ENCODE measurements around the gene PROK1. TPM values are rescaled to one million over a fixed set of nuclear protein-coding genes. Genes with fewer than 3 reads are reported as not detected.

PROK1 gene
- total and polyA plus RNA-seq, 8 donors = 1.5 TPM; not detected in 7

DNA sequence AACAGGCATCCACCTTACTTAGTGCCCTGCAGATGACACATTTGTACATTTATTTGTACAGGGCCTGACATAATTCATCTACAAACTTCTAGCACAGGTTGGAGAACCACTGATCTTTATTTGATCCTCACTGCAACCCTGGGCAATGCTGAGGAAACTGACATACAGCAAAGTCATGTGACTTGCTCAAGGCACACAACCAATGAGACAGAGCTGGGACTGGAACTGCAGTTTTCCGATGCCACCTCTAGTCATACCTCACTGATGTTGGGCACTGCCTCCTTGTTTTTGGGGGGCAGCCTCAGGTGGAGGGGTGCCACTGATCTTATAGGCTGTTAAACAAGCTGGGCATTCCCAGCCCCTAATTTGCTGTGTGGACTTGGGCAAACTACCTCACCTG, 3.4 kb downstream of the PROK1 start:
- Histone ChIP-seq H3K27me3 (peaks cover 0 to 45% (median 9%) of the 10 kb centered on the region in 3 donors), H3K9me3 (no peaks in the 10 kb centered on the region), H3K36me3 (no peaks in the 10 kb centered on the region), H3K27ac (no peak overlapping the region), H3K4me1 (no peaks in the 10 kb centered on the region), H3K4me3 (no peak overlapping the region)
- DNase-seq = no peak
- intact Hi-C loops (cut with DNase I; ENCODE audit: low total_unique reads) = no loop called here
- WGBS, 5 donors = 64 to 91% (median 79%) methylated on average over 1 of the region's 1 CpG
- no peak for TF ChIP-seq EP300 (IDR thresholded peaks at IDR 0.05)

DNA sequence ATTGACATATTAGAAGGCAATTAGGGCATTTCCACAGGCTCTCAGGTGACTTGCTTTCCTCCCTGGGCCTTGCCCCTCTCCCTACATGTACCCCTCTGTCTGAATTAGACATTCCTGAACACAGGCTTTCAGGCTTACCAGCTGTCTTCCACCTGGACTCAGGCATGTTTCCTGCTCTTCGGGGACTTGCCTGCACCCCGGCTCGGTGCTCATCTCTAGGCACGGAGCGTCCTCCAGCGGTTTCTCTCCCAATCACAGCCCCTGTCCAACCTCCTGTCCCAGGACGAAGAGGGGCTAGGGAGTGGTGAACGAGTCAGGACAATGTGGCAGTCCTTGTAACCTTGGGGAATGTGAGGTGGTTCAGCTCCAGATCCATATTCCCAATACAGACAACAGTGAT, 4.2 kb downstream of the PROK1 start:
- no peaks in the 10 kb centered on the region for H3K9me3 ChIP-seq
- no peak for DNase-seq
- H3K4me1 ChIP-seq = no peaks in the 10 kb centered on the region
- intact Hi-C loops (cut with DNase I; ENCODE audit: low total_unique reads) = loop anchor here (5.0 kb wide), 1 partner anchor 258 kb away; no protein-coding TSS in a partner anchor
- no peaks in the 10 kb centered on the region for H3K36me3 ChIP-seq
- no peak overlapping the region for H3K4me3 ChIP-seq
- 64 to 74% (median 70%) methylated on average over 8 of the region's 8 CpGs for WGBS, 5 donors
- no peak overlapping the region for H3K27ac ChIP-seq
- peaks cover 0 to 37% (median 5%) of the 10 kb centered on the region in 3 donors for H3K27me3 ChIP-seq
- no peak for TF ChIP-seq EP300 (IDR thresholded peaks at IDR 0.05)
- TF ChIP-seq POLR2A (IDR thresholded peaks at IDR 0.05) = no peak
- TF ChIP-seq, protein P1, sequence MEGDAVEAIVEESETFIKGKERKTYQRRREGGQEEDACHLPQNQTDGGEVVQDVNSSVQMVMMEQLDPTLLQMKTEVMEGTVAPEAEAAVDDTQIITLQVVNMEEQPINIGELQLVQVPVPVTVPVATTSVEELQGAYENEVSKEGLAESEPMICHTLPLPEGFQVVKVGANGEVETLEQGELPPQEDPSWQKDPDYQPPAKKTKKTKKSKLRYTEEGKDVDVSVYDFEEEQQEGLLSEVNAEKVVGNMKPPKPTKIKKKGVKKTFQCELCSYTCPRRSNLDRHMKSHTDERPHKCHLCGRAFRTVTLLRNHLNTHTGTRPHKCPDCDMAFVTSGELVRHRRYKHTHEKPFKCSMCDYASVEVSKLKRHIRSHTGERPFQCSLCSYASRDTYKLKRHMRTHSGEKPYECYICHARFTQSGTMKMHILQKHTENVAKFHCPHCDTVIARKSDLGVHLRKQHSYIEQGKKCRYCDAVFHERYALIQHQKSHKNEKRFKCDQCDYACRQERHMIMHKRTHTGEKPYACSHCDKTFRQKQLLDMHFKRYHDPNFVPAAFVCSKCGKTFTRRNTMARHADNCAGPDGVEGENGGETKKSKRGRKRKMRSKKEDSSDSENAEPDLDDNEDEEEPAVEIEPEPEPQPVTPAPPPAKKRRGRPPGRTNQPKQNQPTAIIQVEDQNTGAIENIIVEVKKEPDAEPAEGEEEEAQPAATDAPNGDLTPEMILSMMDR (IDR thresholded peaks at IDR 0.05) = no peak
- TF ChIP-seq POLR2AphosphoS5 (IDR thresholded peaks at IDR 0.05) = no peak

DNA sequence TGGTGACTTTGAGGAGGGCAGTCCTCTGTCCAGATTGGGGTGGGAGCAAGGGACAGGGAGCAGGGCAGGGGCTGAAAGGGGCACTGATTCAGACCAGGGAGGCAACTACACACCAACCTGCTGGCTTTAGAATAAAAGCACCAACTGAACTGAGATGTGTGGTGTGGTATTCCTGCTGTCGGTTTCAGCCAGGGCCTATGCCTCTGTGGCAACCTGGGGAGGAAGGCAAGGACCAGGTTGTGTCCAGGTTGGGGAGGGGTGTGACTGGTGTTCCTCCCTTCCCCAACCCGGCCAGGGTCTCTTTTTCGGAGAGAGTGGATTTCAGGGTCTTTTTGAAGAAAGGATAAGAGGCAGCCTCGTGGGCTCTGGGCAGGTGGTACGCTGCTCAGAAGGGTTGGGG, 6.3 kb downstream of the PROK1 start:
- H3K9me3 ChIP-seq = no peaks in the 10 kb centered on the region
- no peak overlapping the region for H3K27ac ChIP-seq
- 77 to 90% (median 85%) methylated on average over 5 of the region's 5 CpGs for WGBS, 5 donors
- no peaks in the 10 kb centered on the region for H3K4me1 ChIP-seq
- intact Hi-C loops (cut with DNase I; ENCODE audit: low total_unique reads) = loop anchor here (5.0 kb wide), 1 partner anchor 260 kb away; no protein-coding TSS in a partner anchor
- H3K36me3 ChIP-seq = no peaks in the 10 kb centered on the region
- H3K4me3 ChIP-seq = no peak overlapping the region
- peaks cover 0 to 19% (median 0%) of the 10 kb centered on the region in 3 donors for H3K27me3 ChIP-seq
- TF ChIP-seq, protein P1 (IDR thresholded peaks at IDR 0.05) = no peak
- TF ChIP-seq POLR2AphosphoS5 (IDR thresholded peaks at IDR 0.05) (no peak), EP300 (IDR thresholded peaks at IDR 0.05) (no peak), POLR2A (IDR thresholded peaks at IDR 0.05) (no peak)
- DNase-seq = no peak

DNA sequence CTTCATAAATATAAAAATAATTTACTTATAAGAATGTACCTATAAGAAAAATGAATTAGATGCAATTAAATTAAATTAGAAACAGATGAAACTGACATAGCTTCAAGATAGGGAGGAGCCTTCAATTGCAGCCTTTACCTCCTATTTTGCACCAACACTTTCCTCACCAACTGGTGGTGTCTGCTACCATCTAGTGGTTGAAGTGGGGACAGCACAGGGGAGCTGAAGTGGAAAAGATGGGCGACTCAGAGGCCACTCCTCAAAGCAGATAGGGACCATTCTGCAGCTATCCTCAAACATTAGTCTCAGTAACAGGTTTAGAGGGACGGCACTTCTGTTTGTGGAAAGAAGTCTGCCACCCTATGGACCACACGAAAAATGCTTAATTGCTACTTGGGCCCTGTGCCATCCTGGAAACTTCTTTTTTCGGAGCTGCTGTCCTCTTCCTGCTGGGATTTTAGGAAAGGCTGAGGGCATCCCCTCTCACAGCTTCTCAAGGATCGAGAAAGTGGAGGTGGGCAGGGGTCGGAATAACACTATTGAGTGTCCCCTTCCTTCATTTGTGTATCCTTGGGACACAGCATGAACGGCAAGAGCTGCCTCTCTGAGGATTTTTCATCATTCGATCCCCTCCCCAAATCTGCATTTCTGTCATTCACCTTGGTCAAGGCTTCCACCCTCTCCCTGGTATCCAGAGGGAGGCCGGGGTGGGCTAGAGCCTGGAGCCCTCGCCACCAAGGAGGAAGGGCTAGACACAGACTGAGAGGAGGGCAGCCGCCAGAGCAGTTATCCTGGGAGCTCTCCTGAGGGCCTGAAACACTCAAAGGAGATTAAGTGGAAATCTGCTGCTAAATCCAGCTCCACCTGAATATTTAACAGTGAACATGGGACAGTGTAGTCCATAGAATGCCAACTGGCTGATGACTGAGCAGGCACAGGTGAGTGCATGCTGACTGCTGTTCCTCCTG, 9.6 kb downstream of the PROK1 start:
- intact Hi-C loops (cut with DNase I; ENCODE audit: low total_unique reads) = loop anchor here (10.0 kb wide), 1 partner anchor 146 kb away; no protein-coding TSS in a partner anchor
- Histone ChIP-seq H3K4me1 (peaks cover 22 to 31% (median 25%) of the 10 kb centered on the region in 4 donors), H3K36me3 (no peaks in the 10 kb centered on the region), H3K9me3 (no peaks in the 10 kb centered on the region), H3K27ac (no peak overlapping the region), H3K27me3 (no peaks in the 10 kb centered on the region), H3K4me3 (no peak overlapping the region)
- DNase-seq = peak; percentile 87 to 91
- TF ChIP-seq, protein P1 (IDR thresholded peaks at IDR 0.05) = peak in 5 of 7 experiments; percentile 87 to 98 (median 96)
- TF ChIP-seq EP300 (IDR thresholded peaks at IDR 0.05) (no peak), POLR2AphosphoS5 (IDR thresholded peaks at IDR 0.05) (peak in 1 of 3 donors; percentile 59)
- 40 to 47% (median 45%) methylated on average over 10 to 11 of the region's 11 CpGs for WGBS, 5 donors
